Brain microvascular endothelial cell (primary cell): ENCODE data around the gene ARID3B.
A peak's percentile ranks its signal among the peaks of the same experiment; 100 is the strongest.
"Not testable (repeated sequence)": the region's sequence is repeated elsewhere in the genome, so short reads cannot be mapped to it uniquely, and the experiment has no call there.

Experiments
- DNase-seq: peaks from one replicate; pipeline ENCODE4 v3.0.0-alpha.2; 2020
- H3K27ac ChIP-seq: fragments of 250-450 bp; sonication (Bioruptor Pico); 2 replicates; pipeline ENCODE4 v1.5.1; 2020; ENCODE audit warnings: mild to moderate bottlenecking, moderate library complexity
- H3K27me3 ChIP-seq: fragments of 250-450 bp; sonication (Bioruptor Pico); replicated peaks from 2 replicates; pipeline ENCODE4 v1.5.1; 2020; ENCODE audit warnings: mild to moderate bottlenecking
- H3K36me3 ChIP-seq: fragments of 250-450 bp; sonication (Bioruptor Pico); replicated peaks from 2 replicates; pipeline ENCODE4 v1.5.1; 2020; ENCODE audit warnings: mild to moderate bottlenecking
- H3K4me3 ChIP-seq: 2 replicates; pipeline ENCODE4 v1.5.1; 2011; ENCODE audit warnings: low read depth, mild to moderate bottlenecking, control low read depth, low read length, moderate library complexity
- CTCF ChIP-seq: IDR thresholded peaks from 2 replicates; pipeline ENCODE4 v1.5.1; 2011; ENCODE audit warnings: low read depth, mild to moderate bottlenecking, moderate library complexity, low read length, control low read depth, inconsistent platforms; ENCODE audit errors: missing control alignments
- in situ Hi-C: cut with HindIII; loops from 2 replicates; pipeline ENCODE4 v1.10.0; 2017; ENCODE audit warnings: low sequenced_read_pairs, low pct_ligation_motif_present

ARID3B gene

GRCh38 chr15:74628199-74628598 lies 87.2 kb downstream of the ARID3B start:
- no peak overlapping the region for H3K27ac ChIP-seq
- H3K4me3 ChIP-seq: no peak overlapping the region
- in situ Hi-C loops: no loop called here
- DNase-seq: no peak
- H3K27me3 ChIP-seq: no peaks in the 10 kb centered on the region
- peaks cover 91% of the 10 kb centered on the region for H3K36me3 ChIP-seq
- no peak for TF ChIP-seq CTCF

- H3K36me3 ChIP-seq: peaks cover 86% of the 10 kb centered on the region
- no peaks in the 10 kb centered on the region for H3K27me3 ChIP-seq
These were observed 87.9 kb downstream of the ARID3B start for GRCh38 chr15:74628949-74629348.

GRCh38 chr15:74629696-74630095 lies 88.7 kb downstream of the ARID3B start:
- not testable (repeated sequence) for H3K27me3 ChIP-seq, H3K4me3 ChIP-seq, DNase-seq, H3K27ac ChIP-seq
- peaks cover 84% of the 10 kb centered on the region for H3K36me3 ChIP-seq
- in situ Hi-C loops: loop anchor here (5.0 kb wide), 1 partner anchor 138 kb away; no protein-coding TSS in a partner anchor

More at GRCh38 chr15:74628949-74629348, 87.9 kb downstream of the ARID3B start:
- TF ChIP-seq CTCF: no peak
- no peak for DNase-seq
- H3K27ac ChIP-seq: no peak overlapping the region
- in situ Hi-C loops: no loop called here
- H3K4me3 ChIP-seq: no peak overlapping the region

GRCh38 chr15:74630284-74631086 lies 89.5 kb downstream of the ARID3B start:
- Histone ChIP-seq H3K4me3 (no peak overlapping the region), H3K27ac (no peak overlapping the region), H3K36me3 (peaks cover 81% of the 10 kb centered on the region), H3K27me3 (no peaks in the 10 kb centered on the region)
- in situ Hi-C loops: loop anchor here (5.0 kb wide), 1 partner anchor 137 kb away; no protein-coding TSS in a partner anchor
- no peak for DNase-seq
- TF ChIP-seq CTCF: peak; percentile 49

- no peak overlapping the region for H3K27ac ChIP-seq
- in situ Hi-C loops: loop anchor here (5.0 kb wide), 1 partner anchor 136 kb away; no protein-coding TSS in a partner anchor
- no peak overlapping the region for H3K4me3 ChIP-seq
- H3K36me3 ChIP-seq: peaks cover 76% of the 10 kb centered on the region
- H3K27me3 ChIP-seq: no peaks in the 10 kb centered on the region
- TF ChIP-seq CTCF: no peak
- no peak for DNase-seq
These were observed 90.0 kb downstream of the ARID3B start for GRCh38 chr15:74631087-74631385.

GRCh38 chr15:74631408-74631807 lies 90.4 kb downstream of the ARID3B start:
- no peak for TF ChIP-seq CTCF
- H3K36me3 ChIP-seq: peaks cover 72% of the 10 kb centered on the region
- H3K4me3 ChIP-seq: no peak overlapping the region
- in situ Hi-C loops: loop anchor here (5.0 kb wide), 1 partner anchor 136 kb away; no protein-coding TSS in a partner anchor
- H3K27ac ChIP-seq: no peak overlapping the region
- H3K27me3 ChIP-seq: no peaks in the 10 kb centered on the region
- no peak for DNase-seq
